Keratinocyte (primary cell): ENCODE measurements around the gene ADGRD1. TPM values are rescaled to one million over a fixed set of nuclear protein-coding genes. Genes with fewer than 3 reads are reported as not detected.

Source experiments
- DNase-seq: peaks from one replicate; pipeline ENCODE4 v3.0.0-alpha.2; 2011; ENCODE audit warnings: low read depth, missing footprints, low spot score
- FAIRE-seq: peaks from 2 replicates; lab custom pipeline; 2011; peaks lifted over from hg19 to GRCh38; lab: Jason Lieb, UNC
- H2AFZ ChIP-seq: 2 replicates; pipeline ENCODE4 v1.6.0; 2012; ENCODE audit warnings: low read length, control low read depth, inconsistent platforms; ENCODE audit not compliant: control insufficient read depth
- H3K27ac ChIP-seq: 2 replicates; pipeline ENCODE4 v1.5.1; 2011; ENCODE audit warnings: low read length; ENCODE audit not compliant: control insufficient read depth, insufficient read depth
- H3K27me3 ChIP-seq: 3 replicates; pipeline ENCODE4 v1.6.0; 2011; ENCODE audit warnings: low read length; ENCODE audit not compliant: control insufficient read depth, insufficient read depth; ENCODE audit errors: extremely low read depth
- H3K36me3 ChIP-seq, 2 experiments: 2 replicates in 1 of 2; 3 replicates in 1 of 2; pipeline ENCODE4 v1.5.1; 2011; ENCODE audit warnings: low read length in 2 of 2, mild to moderate bottlenecking in 1 of 2; ENCODE audit not compliant: control insufficient read depth in 2 of 2, insufficient read depth in 2 of 2; ENCODE audit errors: extremely low read depth in 1 of 2
- H3K4me1 ChIP-seq: 3 replicates; pipeline ENCODE4 v1.5.1; 2011; ENCODE audit warnings: low read length; ENCODE audit not compliant: control insufficient read depth, insufficient read depth; ENCODE audit errors: extremely low read depth
- H3K4me2 ChIP-seq: 3 replicates; pipeline ENCODE4 v1.6.0; 2011; ENCODE audit warnings: low read depth, low read length; ENCODE audit not compliant: control insufficient read depth, insufficient read depth; ENCODE audit errors: extremely low read depth
- H3K4me3 ChIP-seq, 3 experiments: fragments of 200-600 bp in 1 of 3; sonication (generic) in 1 of 3; 2 replicates in 2 of 3; 3 replicates in 1 of 3; pipeline ENCODE4 v1.5.1; 2011 to 2016; ENCODE audit warnings: low read length in 3 of 3, mild to moderate bottlenecking in 3 of 3, control low read depth in 2 of 3, inconsistent platforms in 1 of 3, low read depth in 1 of 3, mixed read lengths in 1 of 3, mixed run types in 1 of 3, moderate library complexity in 1 of 3; ENCODE audit not compliant: control insufficient read depth in 2 of 3, insufficient read depth in 2 of 3; ENCODE audit errors: extremely low read depth in 1 of 3
- H3K79me2 ChIP-seq: 2 replicates; pipeline ENCODE4 v1.6.0; 2012; ENCODE audit warnings: low read length; ENCODE audit not compliant: control insufficient read depth, insufficient read depth
- H3K9ac ChIP-seq: 3 replicates; pipeline ENCODE4 v1.6.0; 2011; ENCODE audit warnings: low read length; ENCODE audit not compliant: control insufficient read depth, insufficient read depth; ENCODE audit errors: extremely low read depth
- H3K9me1 ChIP-seq: 3 replicates; pipeline ENCODE4 v1.6.0; 2011; ENCODE audit warnings: low read length; ENCODE audit not compliant: control insufficient read depth, insufficient read depth; ENCODE audit errors: extremely low read depth
- H3K9me3 ChIP-seq: 2 replicates; pipeline ENCODE4 v1.5.1; 2012; ENCODE audit warnings: low read depth, low read length; ENCODE audit not compliant: control insufficient read depth
- H4K20me1 ChIP-seq: 3 replicates; pipeline ENCODE4 v1.6.0; 2011; ENCODE audit warnings: low read length; ENCODE audit not compliant: control insufficient read depth, insufficient read depth; ENCODE audit errors: extremely low read depth
- CTCF ChIP-seq, 3 experiments: IDR thresholded peaks in 1 of 3; conservative IDR thresholded peaks in 1 of 3; optimal IDR thresholded peaks in 1 of 3; 2 replicates in 2 of 3; 3 replicates in 1 of 3; pipeline versions ENCODE3 to v1.5.1; 2011; ENCODE audit warnings: low read length in 3 of 3, mild to moderate bottlenecking in 3 of 3, moderate library complexity in 2 of 3, control low read depth in 1 of 3, inconsistent platforms in 1 of 3; ENCODE audit not compliant: insufficient read depth in 2 of 3; ENCODE audit errors: extremely low read depth in 1 of 3
- EZH2 ChIP-seq: IDR thresholded peaks from one replicate; pipeline ENCODE4 v1.6.1; 2012; ENCODE audit warnings: inconsistent platforms, mild to moderate bottlenecking, low read length, moderate library complexity
- dilution Hi-C: fragments of 300-500 bp; cut with MboI; formaldehyde crosslinking; loops from one replicate; pipeline ENCODE4 v1.7.0; 2020; ENCODE audit warnings: low sequenced_read_pairs; ENCODE audit not compliant: extremely low pct_ligation_motif_present
- polyA plus RNA-seq, 5 experiments: library from polyadenylated mRNA; depleted of rRNA in 3 of 5; stranded (reverse) in 3 of 5; stranded (forward) in 1 of 5; unstranded in 1 of 5; fragments of >200 nt; gene quantifications; 1 replicate in 1 of 5; 2 replicates in 3 of 5; 3 replicates in 1 of 5; pipeline versions ENCODE4 v1.2.1 to v1.2.3, GENCODE V29; 2011 to 2012; ENCODE audit warnings: missing spikeins in 2 of 5, low read depth in 1 of 5, low replicate concordance in 1 of 5

Gene ADGRD1
- polyA plus RNA-seq, 1 donor (not counting 4 experiments of a cell fraction or from before 2014, with no cell fraction given), result not detected

- Histone ChIP-seq H3K4me3 (no peak overlapping the region), H4K20me1 (no peaks in the 10 kb centered on the region), H3K27me3 (no peaks in the 10 kb centered on the region), H3K9me1 (no peaks in the 10 kb centered on the region), H3K79me2 (no peaks in the 10 kb centered on the region), H3K4me2 (no peak overlapping the region), H3K9me3 (no peaks in the 10 kb centered on the region), H2AFZ (no peak overlapping the region), H3K9ac (no peak overlapping the region), H3K36me3 (no peaks in the 10 kb centered on the region), H3K27ac (no peak overlapping the region), H3K4me1 (no peaks in the 10 kb centered on the region)
- TF ChIP-seq EZH2 (no peak), CTCF (optimal IDR thresholded peaks at IDR 0.05 in 1 of 3, IDR thresholded peaks at IDR 0.05 in 1 of 3, conservative IDR thresholded peaks at IDR 0.05 in 1 of 3; ENCODE audit: extremely low read depth in 1 of 3, insufficient read depth in 2 of 3, low read length in 3 of 3) (no peak)
- DNase-seq (no peak), FAIRE-seq (no peak)
- dilution Hi-C loops, result no loop called here
These were observed 44.6 kb upstream of the ADGRD1 start for GRCh38 chr12:130909111-130909510.

DNA sequence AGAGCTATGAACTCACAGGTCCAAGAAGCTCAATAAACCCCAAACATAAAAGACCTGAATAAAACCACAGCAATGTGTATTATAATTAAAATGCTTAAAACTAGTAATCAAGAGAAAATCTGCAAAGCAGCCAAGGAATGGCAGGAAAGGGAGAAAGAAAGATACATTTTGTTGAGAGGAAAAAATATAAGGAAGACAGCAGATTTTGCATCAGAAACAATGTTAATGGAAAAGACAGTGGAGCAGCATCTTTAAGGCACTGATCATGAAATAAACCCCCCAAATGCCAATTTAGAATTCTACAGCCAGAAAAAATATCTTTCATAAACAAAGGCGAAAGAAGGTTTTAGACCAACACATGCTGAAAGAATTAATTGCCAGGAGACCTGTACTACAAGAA lies 42.5 kb upstream of the ADGRD1 start:
- no peak overlapping the region for H3K4me2 ChIP-seq
- TF ChIP-seq EZH2, result no peak
- no peaks in the 10 kb centered on the region for H3K9me1 ChIP-seq
- DNase-seq (no peak), FAIRE-seq (no peak)
- no peak overlapping the region for H3K4me3 ChIP-seq
- peaks cover 5% of the 10 kb centered on the region for H3K27me3 ChIP-seq
- dilution Hi-C loops, result no loop called here
- H3K27ac ChIP-seq, result no peak overlapping the region
- H3K36me3 ChIP-seq, result no peaks in the 10 kb centered on the region
- H2AFZ ChIP-seq, result no peak overlapping the region
- H3K9ac ChIP-seq, result no peak overlapping the region
- no peaks in the 10 kb centered on the region for H3K9me3 ChIP-seq
- no peaks in the 10 kb centered on the region for H4K20me1 ChIP-seq
- H3K4me1 ChIP-seq, result no peaks in the 10 kb centered on the region
- H3K79me2 ChIP-seq, result no peaks in the 10 kb centered on the region

DNA sequence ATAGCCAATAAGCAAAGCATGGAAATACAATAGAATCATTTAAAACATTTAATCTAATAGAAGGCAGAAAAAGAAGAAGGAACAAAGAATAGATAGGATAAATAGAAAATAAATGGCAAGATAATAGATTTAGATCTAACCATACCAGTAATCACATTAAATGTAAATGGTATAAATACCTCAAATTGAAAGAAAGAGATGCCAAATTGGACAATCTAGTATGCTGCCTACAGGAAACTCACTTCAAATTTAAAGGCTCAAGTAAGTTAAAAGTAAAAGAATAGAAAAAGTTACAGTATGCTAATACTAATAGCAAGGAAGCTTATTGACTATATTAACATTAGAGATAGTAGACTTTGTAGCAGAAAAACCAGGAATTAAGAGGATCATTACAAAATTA lies 41.8 kb upstream of the ADGRD1 start:
- no peak for DNase-seq
- dilution Hi-C loops, result no loop called here
- Histone ChIP-seq H3K4me1 (no peaks in the 10 kb centered on the region), H3K27ac (no peak overlapping the region), H3K9me3 (no peaks in the 10 kb centered on the region), H3K4me3 (no peak overlapping the region), H3K27me3 (peaks cover 11% of the 10 kb centered on the region), H4K20me1 (no peaks in the 10 kb centered on the region), H2AFZ (no peak overlapping the region), H3K9ac (no peak overlapping the region), H3K9me1 (no peaks in the 10 kb centered on the region), H3K79me2 (no peaks in the 10 kb centered on the region), H3K4me2 (no peak overlapping the region), H3K36me3 (no peaks in the 10 kb centered on the region)
- TF ChIP-seq CTCF (optimal IDR thresholded peaks at IDR 0.05 in 1 of 3, IDR thresholded peaks at IDR 0.05 in 1 of 3, conservative IDR thresholded peaks at IDR 0.05 in 1 of 3; ENCODE audit: extremely low read depth in 1 of 3, insufficient read depth in 2 of 3, low read length in 3 of 3) (no peak), EZH2 (no peak)
- FAIRE-seq, result no peak
